HFFc6 (cell line): ENCODE data around the gene KBTBD12. TPM values are rescaled to one million over a fixed set of nuclear protein-coding genes. Genes with fewer than 3 reads are reported as not detected.

ENCODE experiments used
- DNase-seq: peaks from one replicate; pipeline ENCODE4 v3.0.0-alpha.2; 2018
- H3K27ac Mint-ChIP-seq: 2 replicates; pipeline ENCODE4 v1.8.0; 2020; ENCODE audit warnings: mild to moderate bottlenecking, mixed read lengths
- H3K27me3 Mint-ChIP-seq: 2 replicates; pipeline ENCODE4 v1.8.0; 2021; ENCODE audit warnings: mild to moderate bottlenecking, moderate library complexity, mixed read lengths; ENCODE audit not compliant: insufficient read depth
- H3K36me3 Mint-ChIP-seq: 2 replicates; pipeline ENCODE4 v1.8.0; 2021; ENCODE audit warnings: low read depth, mixed read lengths
- H3K4me1 Mint-ChIP-seq: 2 replicates; pipeline ENCODE4 v1.8.0; 2020; ENCODE audit warnings: low read depth, mixed read lengths
- H3K4me3 Mint-ChIP-seq: 2 replicates; pipeline ENCODE4 v1.8.0; 2020; ENCODE audit warnings: mild to moderate bottlenecking, moderate library complexity, mixed read lengths
- H3K9me3 Mint-ChIP-seq: 2 replicates; pipeline ENCODE4 v1.8.0; 2020; ENCODE audit warnings: mild to moderate bottlenecking, mixed read lengths
- total RNA-seq, 6 experiments: library from RNA; stranded (reverse); fragmentation: NEBNext Ultra II Directional; extraction: Animal tissue kit (Norgen Biotek cat#: 25700); gene quantifications; 2 replicates in 1 of 6; 3 replicates in 5 of 6; pipeline ENCODE4 v1.2.3, GENCODE V29; 2021
- TF ChIP-seq, protein P1 (sequence below): fragments of 200-600 bp; sonication (generic); IDR thresholded peaks from 2 replicates; pipeline ENCODE4 v1.5.0; 2021; ENCODE audit warnings: antibody characterized with exemption, mild to moderate bottlenecking

Gene KBTBD12
- total RNA-seq, 6 experiments from 2014 or later, result not detected

DNA sequence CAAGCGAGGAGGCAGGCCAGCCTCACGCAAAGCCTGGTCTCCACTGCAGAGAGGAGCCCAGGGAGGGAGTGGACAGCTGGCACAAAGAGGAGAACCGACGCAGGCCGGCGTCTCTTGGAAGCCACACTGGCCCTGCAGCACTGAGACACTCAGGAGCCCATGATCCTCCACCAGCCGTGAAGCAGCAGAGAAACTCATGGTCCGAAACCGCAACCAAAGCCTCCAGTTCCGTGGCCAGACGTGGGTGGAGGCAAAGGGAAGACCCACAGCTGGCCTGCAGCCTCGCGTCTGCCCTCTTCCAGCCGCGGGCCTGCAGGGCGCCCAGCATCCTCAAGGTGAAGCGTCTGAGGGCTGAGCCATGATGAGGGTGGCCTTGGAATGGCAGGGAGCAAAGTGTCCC lies 75.0 kb downstream of the KBTBD12 start:
- Mint-ChIP-seq H3K27ac (no peak overlapping the region), H3K4me3 (no peak overlapping the region), H3K4me1 (peaks cover 22% of the 10 kb centered on the region), H3K27me3 (peaks cover 7% of the 10 kb centered on the region), H3K9me3 (no peaks in the 10 kb centered on the region), H3K36me3 (no peaks in the 10 kb centered on the region)
- TF ChIP-seq, protein P1, sequence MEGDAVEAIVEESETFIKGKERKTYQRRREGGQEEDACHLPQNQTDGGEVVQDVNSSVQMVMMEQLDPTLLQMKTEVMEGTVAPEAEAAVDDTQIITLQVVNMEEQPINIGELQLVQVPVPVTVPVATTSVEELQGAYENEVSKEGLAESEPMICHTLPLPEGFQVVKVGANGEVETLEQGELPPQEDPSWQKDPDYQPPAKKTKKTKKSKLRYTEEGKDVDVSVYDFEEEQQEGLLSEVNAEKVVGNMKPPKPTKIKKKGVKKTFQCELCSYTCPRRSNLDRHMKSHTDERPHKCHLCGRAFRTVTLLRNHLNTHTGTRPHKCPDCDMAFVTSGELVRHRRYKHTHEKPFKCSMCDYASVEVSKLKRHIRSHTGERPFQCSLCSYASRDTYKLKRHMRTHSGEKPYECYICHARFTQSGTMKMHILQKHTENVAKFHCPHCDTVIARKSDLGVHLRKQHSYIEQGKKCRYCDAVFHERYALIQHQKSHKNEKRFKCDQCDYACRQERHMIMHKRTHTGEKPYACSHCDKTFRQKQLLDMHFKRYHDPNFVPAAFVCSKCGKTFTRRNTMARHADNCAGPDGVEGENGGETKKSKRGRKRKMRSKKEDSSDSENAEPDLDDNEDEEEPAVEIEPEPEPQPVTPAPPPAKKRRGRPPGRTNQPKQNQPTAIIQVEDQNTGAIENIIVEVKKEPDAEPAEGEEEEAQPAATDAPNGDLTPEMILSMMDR, result no peak
- no peak for DNase-seq

DNA sequence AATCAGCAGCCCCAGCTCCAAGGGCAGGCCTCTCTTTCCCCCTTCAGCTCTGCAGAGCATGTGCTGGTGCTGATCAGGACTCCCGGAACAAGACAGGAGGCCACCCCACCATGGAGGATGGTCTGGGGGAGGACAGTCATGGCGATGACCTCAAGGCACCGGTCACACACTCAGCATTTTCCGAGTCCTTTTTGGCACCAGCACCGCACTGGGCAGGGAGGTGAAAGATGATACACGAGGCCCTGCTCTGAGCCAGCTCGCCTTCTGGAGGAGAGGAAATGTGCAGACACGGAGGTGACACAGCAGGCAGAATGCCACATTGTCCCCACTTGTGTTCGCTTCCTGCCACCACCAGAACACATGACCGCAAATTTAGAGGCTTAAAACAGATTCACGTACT lies 75.4 kb downstream of the KBTBD12 start:
- no peak for DNase-seq
- peaks cover 11% of the 10 kb centered on the region for H3K27me3 Mint-ChIP-seq
- TF ChIP-seq, protein P1, result no peak
- H3K4me1 Mint-ChIP-seq, result peaks cover 17% of the 10 kb centered on the region
- no peak overlapping the region for H3K27ac Mint-ChIP-seq
- no peaks in the 10 kb centered on the region for H3K9me3 Mint-ChIP-seq
- no peak overlapping the region for H3K4me3 Mint-ChIP-seq
- no peaks in the 10 kb centered on the region for H3K36me3 Mint-ChIP-seq

DNA sequence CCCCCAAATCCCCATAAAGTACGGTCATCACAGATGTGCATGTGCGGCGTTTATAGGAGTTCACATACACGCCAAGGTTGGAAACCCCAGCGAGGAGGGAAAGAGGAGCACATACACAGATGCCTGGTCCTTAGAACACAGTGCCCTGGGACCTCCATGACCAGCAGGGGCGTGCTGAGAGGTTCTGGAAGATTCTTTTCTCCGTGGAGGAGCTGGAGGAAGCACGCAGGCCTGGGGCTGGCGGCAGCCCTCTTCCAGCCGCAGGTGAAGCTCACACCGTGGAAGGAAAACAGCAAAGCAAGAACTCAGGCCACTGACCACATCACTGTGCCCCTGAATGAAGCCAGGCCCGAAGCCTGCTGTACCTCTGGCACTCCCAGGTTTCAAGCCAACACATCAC lies 76.2 kb downstream of the KBTBD12 start:
- Mint-ChIP-seq H3K27ac (no peak overlapping the region), H3K27me3 (peaks cover 14% of the 10 kb centered on the region), H3K4me3 (no peak overlapping the region), H3K9me3 (no peaks in the 10 kb centered on the region), H3K4me1 (peaks cover 11% of the 10 kb centered on the region), H3K36me3 (no peaks in the 10 kb centered on the region)
- TF ChIP-seq, protein P1, result no peak
- DNase-seq, result no peak

DNA sequence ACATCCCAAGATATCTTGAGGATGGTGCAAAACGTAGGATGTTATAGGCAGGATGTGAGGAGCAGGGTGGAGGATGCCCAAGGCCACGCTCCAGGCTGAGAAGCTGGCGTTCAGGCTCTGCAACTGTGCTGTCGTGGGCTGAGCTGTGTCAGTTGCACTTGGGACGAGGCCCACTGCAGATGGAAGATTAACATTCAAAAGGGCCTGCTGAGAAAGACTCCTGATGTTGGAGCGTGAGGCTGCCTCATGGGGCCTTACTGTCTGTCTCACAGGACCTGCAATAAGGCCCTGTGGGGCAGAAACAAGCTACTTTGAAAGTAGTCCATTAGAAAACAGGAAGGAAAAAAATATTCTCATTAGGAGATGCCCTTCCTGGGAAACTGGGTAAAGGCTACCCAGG lies 76.6 kb downstream of the KBTBD12 start:
- Mint-ChIP-seq H3K36me3 (no peaks in the 10 kb centered on the region), H3K4me3 (no peak overlapping the region), H3K27ac (no peak overlapping the region)

DNA sequence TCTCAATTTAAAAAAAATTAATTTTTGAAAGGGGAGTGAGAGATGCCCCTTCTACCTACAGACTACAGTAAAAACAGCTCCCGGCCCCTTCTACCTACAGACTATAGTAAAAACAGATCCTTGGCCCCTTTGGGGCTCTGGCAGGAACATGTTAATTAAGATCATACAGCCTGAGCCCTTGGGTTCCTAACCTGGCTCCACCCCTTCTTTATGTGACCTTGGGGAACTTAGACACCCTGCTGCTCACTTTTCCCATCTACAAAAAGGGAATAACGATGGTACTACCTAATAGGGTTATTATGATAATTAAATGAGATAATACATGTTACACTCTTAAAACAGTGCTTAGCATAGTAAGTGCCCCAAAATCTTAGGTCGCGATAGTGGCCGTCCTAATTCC lies 77.1 kb downstream of the KBTBD12 start:
- peaks cover 18% of the 10 kb centered on the region for H3K27me3 Mint-ChIP-seq
- TF ChIP-seq, protein P1, result no peak
- no peak overlapping the region for H3K4me3 Mint-ChIP-seq
- no peak for DNase-seq
- H3K36me3 Mint-ChIP-seq, result no peaks in the 10 kb centered on the region
- H3K27ac Mint-ChIP-seq, result no peak overlapping the region
- H3K4me1 Mint-ChIP-seq, result peaks cover 11% of the 10 kb centered on the region
- H3K9me3 Mint-ChIP-seq, result no peaks in the 10 kb centered on the region

More for the DNA sequence above, 76.6 kb downstream of the KBTBD12 start:
- no peak for DNase-seq
- peaks cover 11% of the 10 kb centered on the region for H3K4me1 Mint-ChIP-seq
- TF ChIP-seq, protein P1, result no peak
- H3K27me3 Mint-ChIP-seq, result peaks cover 16% of the 10 kb centered on the region
- H3K9me3 Mint-ChIP-seq, result no peaks in the 10 kb centered on the region

DNA sequence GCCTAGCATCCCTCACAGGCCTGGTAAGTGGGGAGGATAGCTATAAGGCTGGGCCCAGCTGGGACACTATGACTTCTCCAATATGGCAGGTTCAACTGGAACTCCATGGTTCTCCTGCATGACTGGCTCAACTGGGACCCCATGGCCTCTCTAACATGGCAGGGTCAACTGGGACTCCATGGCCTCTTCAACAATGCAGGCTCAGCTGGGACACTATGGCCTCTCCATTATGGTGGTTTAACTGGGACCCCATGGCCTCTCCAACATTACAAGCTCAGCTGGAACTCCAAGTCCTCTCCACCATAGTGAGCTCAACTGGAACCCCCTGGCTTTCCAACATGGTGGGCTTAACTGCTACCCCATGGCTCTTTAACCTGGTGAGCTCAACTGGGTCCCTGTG lies 79.0 kb downstream of the KBTBD12 start:
- Mint-ChIP-seq H3K9me3 (no peaks in the 10 kb centered on the region), H3K27ac (no peak overlapping the region), H3K4me1 (peaks cover 9% of the 10 kb centered on the region), H3K27me3 (peaks cover 28% of the 10 kb centered on the region), H3K4me3 (no peak overlapping the region), H3K36me3 (no peaks in the 10 kb centered on the region)
- no peak for DNase-seq
- TF ChIP-seq, protein P1, result no peak
